ENCODE data around the gene KCNAB1. TPM values are rescaled to one million over a fixed set of nuclear protein-coding genes. Genes with fewer than 3 reads are reported as not detected.

Gene KCNAB1
- total and polyA plus RNA-seq, 5 experiments from 2014 or later = 0.16 to 0.39 (median 0.17) TPM

GRCh38 chr3:156251424-156251823, 131.0 kb downstream of the KCNAB1 start:
- POLR2A ChIA-PET = no interaction called here
- ATAC-seq = no peak
- H3K4me1 Mint-ChIP-seq = no peaks in the 10 kb centered on the region
- no peak for DNase-seq
- H3K36me3 Mint-ChIP-seq = no peaks in the 10 kb centered on the region
- peaks cover 3 to 21% (median 12%) of the 10 kb centered on the region in 5 donors for H3K27me3 Mint-ChIP-seq
- H3K4me3 Mint-ChIP-seq = no peak overlapping the region
- H3K27ac Mint-ChIP-seq = no peak overlapping the region
- H3K9me3 Mint-ChIP-seq = no peaks in the 10 kb centered on the region

- Mint-ChIP-seq H3K27me3 (peaks cover 1 to 16% (median 9%) of the 10 kb centered on the region in 5 donors), H3K4me1 (no peaks in the 10 kb centered on the region), H3K27ac (no peak overlapping the region), H3K36me3 (no peaks in the 10 kb centered on the region), H3K9me3 (no peaks in the 10 kb centered on the region), H3K4me3 (no peak overlapping the region)
- POLR2A ChIA-PET = no interaction called here
- ATAC-seq = no peak
- DNase-seq = no peak
Observed at GRCh38 chr3:156252656-156253055, 132.3 kb downstream of the KCNAB1 start.

GRCh38 chr3:156253150-156253549, 132.8 kb downstream of the KCNAB1 start:
- no peak for DNase-seq
- Mint-ChIP-seq H3K4me3 (no peak overlapping the region), H3K27ac (no peak overlapping the region), H3K4me1 (no peaks in the 10 kb centered on the region), H3K36me3 (no peaks in the 10 kb centered on the region), H3K27me3 (peaks cover 1 to 13% (median 7%) of the 10 kb centered on the region in 5 donors), H3K9me3 (no peaks in the 10 kb centered on the region)
- ATAC-seq = no peak
- POLR2A ChIA-PET = no interaction called here

GRCh38 chr3:156256256-156256655, 135.9 kb downstream of the KCNAB1 start:
- DNase-seq = no peak
- Mint-ChIP-seq H3K36me3 (no peaks in the 10 kb centered on the region), H3K9me3 (no peaks in the 10 kb centered on the region), H3K4me1 (no peaks in the 10 kb centered on the region), H3K4me3 (no peak overlapping the region), H3K27me3 (peaks cover 0 to 5% (median 0%) of the 10 kb centered on the region in 5 donors), H3K27ac (no peak overlapping the region)
- no peak for ATAC-seq
- POLR2A ChIA-PET = no interaction called here

- H3K4me3 Mint-ChIP-seq = no peak overlapping the region
- ATAC-seq = no peak
- DNase-seq = no peak
- no peaks in the 10 kb centered on the region for H3K9me3 Mint-ChIP-seq
- no peak overlapping the region for H3K27ac Mint-ChIP-seq
- H3K4me1 Mint-ChIP-seq = no peaks in the 10 kb centered on the region
- no peaks in the 10 kb centered on the region for H3K36me3 Mint-ChIP-seq
- POLR2A ChIA-PET = no interaction called here
- peaks cover 0 to 5% (median 0%) of the 10 kb centered on the region in 5 donors for H3K27me3 Mint-ChIP-seq
Observed at GRCh38 chr3:156256945-156257344, 136.6 kb downstream of the KCNAB1 start.

GRCh38 chr3:156258301-156258700, 137.9 kb downstream of the KCNAB1 start:
- Mint-ChIP-seq H3K27me3 (peaks cover 0 to 5% (median 0%) of the 10 kb centered on the region in 5 donors), H3K36me3 (no peaks in the 10 kb centered on the region), H3K27ac (no peak overlapping the region), H3K4me1 (no peaks in the 10 kb centered on the region), H3K4me3 (no peak overlapping the region), H3K9me3 (no peaks in the 10 kb centered on the region)
- DNase-seq (no peak), ATAC-seq (no peak)
- POLR2A ChIA-PET = no interaction called here

GRCh38 chr3:156259896-156260295, 139.5 kb downstream of the KCNAB1 start:
- POLR2A ChIA-PET = no interaction called here
- peaks cover 0 to 5% (median 0%) of the 10 kb centered on the region in 5 donors for H3K27me3 Mint-ChIP-seq
- H3K4me3 Mint-ChIP-seq = no peak overlapping the region
- H3K27ac Mint-ChIP-seq = no peak overlapping the region
- H3K36me3 Mint-ChIP-seq = no peaks in the 10 kb centered on the region
- no peaks in the 10 kb centered on the region for H3K9me3 Mint-ChIP-seq
- ATAC-seq = no peak
- no peak for DNase-seq
- H3K4me1 Mint-ChIP-seq = no peaks in the 10 kb centered on the region

- ATAC-seq (no peak), DNase-seq (no peak)
- Mint-ChIP-seq H3K9me3 (no peaks in the 10 kb centered on the region), H3K4me1 (no peaks in the 10 kb centered on the region), H3K27ac (no peak overlapping the region), H3K27me3 (peaks cover 0 to 4% (median 2%) of the 10 kb centered on the region in 5 donors), H3K36me3 (no peaks in the 10 kb centered on the region), H3K4me3 (no peak overlapping the region)
- POLR2A ChIA-PET = no interaction called here
Observed at GRCh38 chr3:156260331-156260730, 140.0 kb downstream of the KCNAB1 start.

- POLR2A ChIA-PET = no interaction called here
- DNase-seq (no peak), ATAC-seq (no peak)
- peaks cover 0 to 2% (median 0%) of the 10 kb centered on the region in 9 donors for H3K9me3 Mint-ChIP-seq
- H3K36me3 Mint-ChIP-seq = peaks cover 0 to 2% (median 0%) of the 10 kb centered on the region in 3 donors
- H3K27me3 Mint-ChIP-seq = peaks cover 2 to 10% (median 6%) of the 10 kb centered on the region in 5 donors
- no peak overlapping the region for H3K27ac Mint-ChIP-seq
- H3K4me1 Mint-ChIP-seq = no peaks in the 10 kb centered on the region
- no peak overlapping the region for H3K4me3 Mint-ChIP-seq
Observed at GRCh38 chr3:156264771-156265170, 144.4 kb downstream of the KCNAB1 start.

- ATAC-seq = no peak
- Mint-ChIP-seq H3K9me3 (peaks cover 0 to 22% (median 10%) of the 10 kb centered on the region in 9 donors), H3K4me1 (no peaks in the 10 kb centered on the region), H3K4me3 (no peak overlapping the region), H3K27me3 (peaks cover 4 to 37% (median 4%) of the 10 kb centered on the region in 5 donors), H3K27ac (no peak overlapping the region), H3K36me3 (peaks cover 0 to 13% (median 5%) of the 10 kb centered on the region in 3 donors)
- DNase-seq = no peak
- POLR2A ChIA-PET = no interaction called here
Observed at GRCh38 chr3:156271508-156271907, 151.1 kb downstream of the KCNAB1 start.

GRCh38 chr3:156271995-156272719, 151.8 kb downstream of the KCNAB1 start:
- Mint-ChIP-seq H3K9me3 (peaks cover 0 to 22% (median 10%) of the 10 kb centered on the region in 9 donors), H3K27ac (no peak overlapping the region), H3K4me1 (no peaks in the 10 kb centered on the region), H3K36me3 (peaks cover 0 to 13% (median 5%) of the 10 kb centered on the region in 3 donors), H3K27me3 (peaks cover 4 to 42% (median 7%) of the 10 kb centered on the region in 5 donors), H3K4me3 (no peak overlapping the region)
- POLR2A ChIA-PET = no interaction called here
- ATAC-seq = no peak
- DNase-seq = no peak

- ATAC-seq (no peak), DNase-seq (no peak)
- H3K4me1 Mint-ChIP-seq = no peaks in the 10 kb centered on the region
- H3K27ac Mint-ChIP-seq = no peak overlapping the region
- POLR2A ChIA-PET = no interaction called here
- peaks cover 0 to 22% (median 10%) of the 10 kb centered on the region in 9 donors for H3K9me3 Mint-ChIP-seq
- H3K27me3 Mint-ChIP-seq = peaks cover 4 to 44% (median 7%) of the 10 kb centered on the region in 5 donors
- H3K4me3 Mint-ChIP-seq = no peak overlapping the region
- peaks cover 0 to 13% (median 5%) of the 10 kb centered on the region in 3 donors for H3K36me3 Mint-ChIP-seq
Observed at GRCh38 chr3:156273111-156273694, 152.8 kb downstream of the KCNAB1 start.

- no peak for DNase-seq
- H3K4me1 Mint-ChIP-seq = no peaks in the 10 kb centered on the region
- H3K4me3 Mint-ChIP-seq = no peak overlapping the region
- POLR2A ChIA-PET = no interaction called here
- H3K27ac Mint-ChIP-seq = no peak overlapping the region
- no peak for ATAC-seq
- peaks cover 2 to 44% (median 7%) of the 10 kb centered on the region in 5 donors for H3K27me3 Mint-ChIP-seq
- H3K9me3 Mint-ChIP-seq = peaks cover 0 to 22% (median 12%) of the 10 kb centered on the region in 9 donors
- H3K36me3 Mint-ChIP-seq = peaks cover 0 to 13% (median 5%) of the 10 kb centered on the region in 3 donors
Observed at GRCh38 chr3:156274791-156275190, 154.4 kb downstream of the KCNAB1 start.
